HUDEP-2 (cell line): ENCODE results near the gene CLTC.

Source experiments
- DNase-seq, 76 experiments: peaks; one replicate each; lab custom pipeline; 2025; ENCODE audit not compliant: unreplicated experiment in 76 of 76; lab: John Stamatoyannopoulos, UW

The CLTC gene

DNA sequence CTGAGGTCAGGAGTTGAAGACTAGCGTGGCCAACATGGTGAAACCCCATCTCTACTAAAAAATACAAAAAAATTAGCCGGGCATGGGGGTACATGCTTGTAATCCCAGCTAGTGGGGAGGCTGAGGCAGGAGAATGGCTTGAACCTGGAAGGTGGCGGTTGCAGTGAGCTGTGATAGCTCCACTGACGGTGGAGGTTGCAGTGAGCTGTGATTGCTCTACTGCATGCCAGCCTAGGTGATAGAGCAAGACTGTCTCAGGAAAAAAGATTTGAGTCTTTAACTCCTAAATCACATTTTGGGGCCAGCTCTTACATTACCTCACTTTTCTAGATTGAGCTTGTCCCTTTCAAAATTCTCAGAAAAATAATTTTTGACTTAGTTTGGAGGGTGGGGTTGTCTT is 102.9 kb downstream of the CLTC start:
- DNase-seq = no peak

DNA sequence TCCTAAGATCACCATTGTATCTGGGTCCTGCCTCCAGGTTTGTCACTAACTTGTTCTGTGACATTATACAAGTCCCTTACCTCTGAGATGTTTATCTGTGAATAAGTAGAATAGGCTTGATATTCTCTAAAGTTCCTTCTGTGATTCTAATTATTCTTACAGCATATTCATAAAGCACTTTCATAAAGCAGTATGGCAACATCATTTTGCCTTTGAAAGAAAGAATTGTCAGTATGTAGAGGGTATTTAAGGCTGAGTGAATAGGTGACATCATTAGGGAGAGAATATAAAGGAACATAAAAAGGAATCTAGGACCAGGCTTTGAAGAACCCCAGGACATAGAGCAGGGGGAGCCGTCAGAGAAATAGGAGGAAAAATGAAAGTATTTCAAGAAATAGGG is 103.3 kb downstream of the CLTC start:
- DNase-seq = no peak

DNA sequence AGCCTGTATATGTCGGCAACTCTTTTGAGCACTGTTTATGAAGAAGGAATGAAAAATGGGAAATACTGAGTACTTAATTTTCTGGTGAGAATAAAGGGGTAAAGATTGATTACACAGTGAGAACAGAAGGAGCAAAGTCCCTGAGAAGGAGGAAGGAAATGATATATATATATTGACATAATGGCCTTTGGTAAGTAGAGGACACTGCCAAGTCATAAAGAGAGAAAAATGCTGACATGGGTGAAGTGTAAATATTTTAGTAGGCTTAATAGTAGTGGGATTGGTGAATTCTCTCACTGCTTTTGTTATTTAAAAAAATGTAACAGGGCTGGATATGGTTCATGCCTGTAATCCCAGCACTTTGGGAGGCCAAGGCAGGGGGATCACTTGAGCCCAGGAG is 103.9 kb downstream of the CLTC start:
- DNase-seq = no peak

DNA sequence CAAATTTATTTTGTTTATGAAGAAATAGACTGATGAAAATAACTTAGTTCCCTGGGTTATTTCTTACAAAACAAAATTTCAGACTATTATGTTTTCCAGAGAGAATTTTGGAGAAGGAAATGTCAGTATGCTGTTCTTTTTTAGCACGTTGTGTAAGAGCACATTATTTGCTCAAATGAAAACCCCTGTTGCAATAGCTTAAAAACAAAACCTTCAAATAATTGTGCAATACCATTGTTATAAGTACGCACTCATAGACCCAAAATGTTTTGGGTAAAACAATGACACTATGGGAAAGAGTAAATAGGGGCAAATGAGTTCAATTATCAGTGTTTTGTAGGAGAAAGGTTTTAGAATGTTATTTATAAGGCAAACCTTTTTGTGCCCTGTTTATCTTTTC is 106.0 kb downstream of the CLTC start:
- DNase-seq = no peak

DNA sequence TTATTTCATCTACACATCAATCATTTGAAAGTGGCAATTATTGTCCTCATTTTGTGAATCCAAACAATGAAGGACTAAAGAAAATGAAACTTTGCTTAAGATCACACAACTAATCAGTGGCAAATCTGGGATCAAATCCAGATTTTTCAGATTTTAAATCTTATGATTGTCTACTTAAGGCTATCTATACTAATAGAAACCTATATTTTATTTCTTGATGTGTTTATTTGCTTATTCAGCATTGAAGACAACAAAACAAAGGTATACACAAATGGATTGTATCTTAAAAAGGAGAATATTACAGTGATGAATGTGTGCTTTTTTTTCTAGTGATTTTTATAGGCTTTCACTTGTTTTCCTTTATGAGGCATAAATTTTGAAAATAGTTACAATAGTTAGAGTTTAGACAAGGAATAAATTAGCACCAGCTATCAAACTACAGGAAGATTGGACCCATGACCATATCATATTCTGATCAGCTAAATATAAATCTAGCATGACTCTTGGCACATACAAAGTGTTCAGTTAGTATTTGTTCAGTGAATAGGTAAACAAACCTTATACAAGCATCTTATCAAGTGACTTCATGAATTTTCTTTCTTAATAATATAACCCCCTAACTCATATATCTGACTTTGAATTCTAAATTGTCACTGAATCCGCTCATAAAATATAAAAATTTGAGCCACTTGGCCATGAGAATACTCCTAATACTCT is 108.3 kb downstream of the CLTC start:
- DNase-seq = no peak

DNA sequence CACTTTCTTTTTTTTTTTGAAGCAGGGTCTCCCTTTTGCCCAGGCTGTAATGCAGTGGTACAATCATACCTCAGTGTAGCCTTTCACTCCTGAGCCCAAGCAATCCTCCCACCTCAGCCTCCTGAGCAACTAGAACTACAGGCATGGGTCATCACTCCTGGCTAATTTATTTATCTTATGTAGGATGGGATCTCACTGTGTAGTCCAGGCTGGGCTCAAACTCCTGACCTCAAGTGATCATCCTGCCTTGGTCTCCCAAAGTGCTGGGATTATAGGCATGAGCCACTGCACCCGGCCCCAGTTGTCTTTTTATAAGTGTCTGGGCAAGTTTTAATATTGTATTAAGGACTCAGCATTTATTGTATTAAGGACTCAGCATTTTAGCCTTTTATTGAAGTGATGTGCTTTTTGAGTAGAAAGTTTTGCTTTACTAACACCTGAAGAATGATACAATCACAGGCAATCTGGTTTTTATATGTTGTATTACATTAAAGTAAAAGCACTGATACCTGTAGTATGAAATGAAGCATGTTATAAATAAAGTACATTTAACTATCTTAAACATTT is 110.7 kb downstream of the CLTC start:
- no peak for DNase-seq

DNA sequence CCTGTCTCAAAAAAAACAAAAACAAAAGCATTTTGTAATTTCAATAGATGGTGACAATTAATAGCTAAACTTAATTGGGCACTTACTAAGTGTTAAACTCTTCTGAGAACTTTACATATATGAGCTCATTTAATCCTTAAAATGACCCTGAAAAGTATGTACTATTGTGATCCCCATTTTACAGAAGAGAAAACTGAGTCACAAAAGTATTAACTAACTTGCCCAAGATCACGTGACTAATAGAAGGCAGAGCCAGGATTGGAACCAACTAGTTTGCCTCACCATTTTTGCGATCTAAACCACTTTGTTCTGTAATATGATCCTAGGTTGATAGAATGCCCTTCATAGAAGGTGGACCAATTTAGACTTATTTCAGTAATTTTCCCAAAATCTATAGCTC is 114.0 kb downstream of the CLTC start:
- DNase-seq = no peak

DNA sequence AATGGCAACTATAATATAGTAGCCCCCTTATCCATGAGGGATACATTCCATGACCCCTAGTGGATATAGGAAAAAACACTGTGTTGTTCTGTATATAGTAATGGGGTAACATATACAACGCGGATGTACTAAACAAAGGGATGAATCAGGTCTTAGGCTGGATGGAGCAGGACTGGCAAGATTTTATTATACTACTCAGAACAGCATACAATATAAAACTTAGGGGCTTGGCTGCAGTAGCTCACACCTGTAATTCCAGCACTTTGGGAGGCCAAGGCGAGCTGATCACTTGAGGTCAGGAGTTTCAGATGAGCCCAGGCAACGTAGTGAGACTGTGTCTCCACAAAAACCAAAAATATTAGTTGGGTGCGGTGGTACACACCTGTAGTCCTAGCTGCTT is 114.5 kb downstream of the CLTC start:
- no peak for DNase-seq

DNA sequence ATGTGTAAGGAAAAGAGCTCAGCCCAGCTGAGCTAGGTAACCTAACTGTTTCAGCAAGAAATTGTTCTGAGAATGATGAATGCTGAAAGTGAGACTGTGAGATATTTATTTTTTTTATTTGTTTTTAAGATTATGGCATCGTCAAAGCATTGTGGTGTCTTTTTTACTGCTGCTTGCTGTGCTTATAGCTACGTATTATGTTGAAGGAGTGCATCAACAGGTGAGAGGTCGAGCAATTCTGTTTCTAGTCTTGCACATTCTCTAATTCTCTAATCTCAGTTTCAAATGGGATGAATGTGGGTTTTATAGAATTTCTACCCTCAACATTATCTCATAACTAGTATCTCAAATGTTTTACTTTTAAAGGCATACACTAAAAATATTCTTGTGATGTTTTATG is 117.6 kb downstream of the CLTC start:
- no peak for DNase-seq

DNA sequence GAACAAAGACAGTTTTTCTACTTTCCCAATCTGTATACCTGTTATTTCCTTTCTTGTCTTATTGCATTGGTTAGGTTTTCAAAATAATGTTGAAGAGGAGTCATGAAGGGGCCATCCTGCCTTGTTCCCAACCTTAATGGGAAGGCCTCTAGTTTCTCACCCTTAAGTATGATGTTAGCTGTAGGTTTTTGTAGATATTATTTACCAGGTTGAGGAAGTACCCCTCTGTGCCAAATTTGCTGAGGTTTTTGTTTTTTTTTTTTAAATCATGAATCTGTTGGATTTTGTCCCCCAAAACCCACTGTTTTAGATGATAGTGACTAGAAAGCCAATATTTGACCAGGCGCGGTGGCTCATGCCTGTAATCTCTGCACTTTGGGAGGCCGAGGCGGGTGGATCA is 124.1 kb downstream of the CLTC start:
- DNase-seq = no peak

DNA sequence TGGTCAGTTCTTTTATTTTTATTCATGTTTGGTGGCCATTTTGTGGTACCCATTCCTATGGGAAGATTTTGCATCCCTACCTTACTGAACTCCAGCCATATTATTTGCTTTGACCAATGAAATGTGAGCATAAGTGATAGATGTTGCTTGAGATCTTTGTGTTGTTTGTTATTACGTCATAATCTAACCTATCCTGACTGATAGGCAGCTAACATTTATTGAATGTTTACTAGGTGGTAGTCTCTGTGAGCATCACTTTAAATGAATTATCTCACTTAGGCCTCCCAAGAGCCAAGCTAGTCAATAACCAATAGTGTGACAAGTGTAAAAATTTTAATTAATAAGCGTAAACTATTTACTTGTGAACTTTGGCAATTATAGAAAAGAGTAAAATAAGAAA is 125.3 kb downstream of the CLTC start:
- DNase-seq = no peak
